ENCODE data around the gene CD101. TPM values are rescaled to one million over a fixed set of nuclear protein-coding genes. Genes with fewer than 3 reads are reported as not detected.

The CD101 gene
- total RNA-seq, 1 donor from 2014 or later: 0.10 TPM

- Mint-ChIP-seq H3K9me3 (ENCODE audit: unreplicated experiment) (no peaks in the 10 kb centered on the region), H3K27me3 (ENCODE audit: unreplicated experiment) (peaks cover 2% of the 10 kb centered on the region), H3K36me3 (ENCODE audit: low read depth, unreplicated experiment) (peaks cover 6% of the 10 kb centered on the region), H3K4me1 (ENCODE audit: unreplicated experiment) (no peaks in the 10 kb centered on the region), H3K27ac (ENCODE audit: unreplicated experiment) (no peak overlapping the region), H3K4me3 (ENCODE audit: unreplicated experiment) (no peak overlapping the region)
- TF ChIP-seq, protein P1, sequence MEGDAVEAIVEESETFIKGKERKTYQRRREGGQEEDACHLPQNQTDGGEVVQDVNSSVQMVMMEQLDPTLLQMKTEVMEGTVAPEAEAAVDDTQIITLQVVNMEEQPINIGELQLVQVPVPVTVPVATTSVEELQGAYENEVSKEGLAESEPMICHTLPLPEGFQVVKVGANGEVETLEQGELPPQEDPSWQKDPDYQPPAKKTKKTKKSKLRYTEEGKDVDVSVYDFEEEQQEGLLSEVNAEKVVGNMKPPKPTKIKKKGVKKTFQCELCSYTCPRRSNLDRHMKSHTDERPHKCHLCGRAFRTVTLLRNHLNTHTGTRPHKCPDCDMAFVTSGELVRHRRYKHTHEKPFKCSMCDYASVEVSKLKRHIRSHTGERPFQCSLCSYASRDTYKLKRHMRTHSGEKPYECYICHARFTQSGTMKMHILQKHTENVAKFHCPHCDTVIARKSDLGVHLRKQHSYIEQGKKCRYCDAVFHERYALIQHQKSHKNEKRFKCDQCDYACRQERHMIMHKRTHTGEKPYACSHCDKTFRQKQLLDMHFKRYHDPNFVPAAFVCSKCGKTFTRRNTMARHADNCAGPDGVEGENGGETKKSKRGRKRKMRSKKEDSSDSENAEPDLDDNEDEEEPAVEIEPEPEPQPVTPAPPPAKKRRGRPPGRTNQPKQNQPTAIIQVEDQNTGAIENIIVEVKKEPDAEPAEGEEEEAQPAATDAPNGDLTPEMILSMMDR (IDR thresholded peaks at IDR 0.05; ENCODE audit: unreplicated experiment): no peak
- no peak for DNase-seq (ENCODE audit: low spot score)
Measured at GRCh38 chr1:117077267-117077666, 75.7 kb downstream of the CD101 start.

GRCh38 chr1:117079737-117080136, 78.2 kb downstream of the CD101 start:
- Mint-ChIP-seq H3K9me3 (ENCODE audit: unreplicated experiment) (no peaks in the 10 kb centered on the region), H3K27ac (ENCODE audit: unreplicated experiment) (no peak overlapping the region), H3K36me3 (ENCODE audit: low read depth, unreplicated experiment) (peaks cover 6% of the 10 kb centered on the region), H3K4me1 (ENCODE audit: unreplicated experiment) (no peaks in the 10 kb centered on the region), H3K4me3 (ENCODE audit: unreplicated experiment) (no peak overlapping the region), H3K27me3 (ENCODE audit: unreplicated experiment) (peaks cover 2% of the 10 kb centered on the region)
- TF ChIP-seq, protein P1 (IDR thresholded peaks at IDR 0.05; ENCODE audit: unreplicated experiment): no peak
- DNase-seq (ENCODE audit: low spot score): no peak

- no peaks in the 10 kb centered on the region for H3K4me1 Mint-ChIP-seq (ENCODE audit: unreplicated experiment)
Measured at GRCh38 chr1:117084231-117084630, 82.7 kb downstream of the CD101 start.

More at GRCh38 chr1:117084231-117084630, 82.7 kb downstream of the CD101 start:
- Mint-ChIP-seq H3K27ac (ENCODE audit: unreplicated experiment) (no peak overlapping the region), H3K9me3 (ENCODE audit: unreplicated experiment) (no peaks in the 10 kb centered on the region), H3K27me3 (ENCODE audit: unreplicated experiment) (peaks cover 1% of the 10 kb centered on the region), H3K4me3 (ENCODE audit: unreplicated experiment) (no peak overlapping the region), H3K36me3 (ENCODE audit: low read depth, unreplicated experiment) (no peaks in the 10 kb centered on the region)
- TF ChIP-seq, protein P1 (IDR thresholded peaks at IDR 0.05; ENCODE audit: unreplicated experiment): no peak
- DNase-seq (ENCODE audit: low spot score): no peak

Other genes with a start within 250 kb of the CD101 start
- not detected for gene CD2, start 247.3 kb upstream of the CD101 start, total RNA-seq (ENCODE audit: unreplicated experiment)
- gene PTGFRN, start 91.8 kb upstream of the CD101 start, total RNA-seq (ENCODE audit: unreplicated experiment): 23.7 TPM
- gene TTF2, start 58.6 kb downstream of the CD101 start, total RNA-seq (ENCODE audit: unreplicated experiment): 11.1 TPM
- gene TRIM45, start 120.0 kb downstream of the CD101 start, total RNA-seq (ENCODE audit: unreplicated experiment): 7.0 TPM
- 0.23 TPM for gene VTCN1, start 209.2 kb downstream of the CD101 start, total RNA-seq (ENCODE audit: unreplicated experiment)

Measured in endothelial cell (in vitro differentiated cells).